Astrocyte (in vitro differentiated cells and primary cell): ENCODE results near the gene KCNC1.

Source experiments
- EZH2 ChIP-seq: IDR thresholded peaks from 2 replicates; pipeline ENCODE4 v1.6.1; 2012; ENCODE audit warnings: mild to moderate bottlenecking, low read length, inconsistent platforms; ENCODE audit not compliant: insufficient read depth
- TF ChIP-seq, protein P1 (sequence below): IDR thresholded peaks from 2 replicates; pipeline ENCODE4 v1.5.1; 2011; ENCODE audit warnings: low read depth, mild to moderate bottlenecking, inconsistent platforms, low read length, moderate library complexity; ENCODE audit not compliant: insufficient read depth

DNA sequence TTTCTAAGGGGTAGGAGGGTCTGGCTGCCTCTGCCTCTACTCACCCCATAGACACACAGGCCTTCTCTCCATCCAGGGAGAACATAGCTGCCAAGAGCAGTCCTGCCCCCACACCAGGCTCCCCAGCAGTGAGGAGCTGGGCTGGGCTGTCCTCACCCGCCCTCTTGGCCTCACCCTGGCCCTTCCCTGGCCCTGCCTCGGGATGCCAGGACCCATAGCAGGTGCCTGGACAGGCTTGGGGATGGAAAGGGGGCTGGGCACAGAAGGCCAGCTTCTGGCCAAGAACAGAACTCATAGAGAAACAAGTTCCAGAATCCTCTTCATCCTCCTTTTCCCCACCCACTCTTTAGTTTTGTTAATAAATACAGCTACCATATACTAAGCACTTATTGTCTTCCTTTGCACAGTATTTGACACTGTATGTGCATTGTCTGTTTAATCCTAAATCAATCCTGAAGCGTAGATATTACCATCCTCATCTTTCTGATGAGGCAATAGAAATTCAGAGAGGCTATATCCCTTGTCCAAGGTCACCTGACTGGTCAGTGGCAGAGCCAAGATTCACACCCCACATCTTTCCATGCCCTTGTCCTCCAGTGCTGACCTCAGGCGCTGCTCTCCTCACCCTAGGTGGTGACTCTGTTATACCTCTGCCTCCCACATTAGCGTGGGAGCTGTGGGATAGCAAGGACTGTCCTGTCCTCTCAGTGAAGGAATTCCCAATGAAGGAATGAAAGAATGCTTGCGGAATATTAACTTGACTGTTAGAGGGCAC, 37.2 kb upstream of the KCNC1 start:
- TF ChIP-seq, protein P1, sequence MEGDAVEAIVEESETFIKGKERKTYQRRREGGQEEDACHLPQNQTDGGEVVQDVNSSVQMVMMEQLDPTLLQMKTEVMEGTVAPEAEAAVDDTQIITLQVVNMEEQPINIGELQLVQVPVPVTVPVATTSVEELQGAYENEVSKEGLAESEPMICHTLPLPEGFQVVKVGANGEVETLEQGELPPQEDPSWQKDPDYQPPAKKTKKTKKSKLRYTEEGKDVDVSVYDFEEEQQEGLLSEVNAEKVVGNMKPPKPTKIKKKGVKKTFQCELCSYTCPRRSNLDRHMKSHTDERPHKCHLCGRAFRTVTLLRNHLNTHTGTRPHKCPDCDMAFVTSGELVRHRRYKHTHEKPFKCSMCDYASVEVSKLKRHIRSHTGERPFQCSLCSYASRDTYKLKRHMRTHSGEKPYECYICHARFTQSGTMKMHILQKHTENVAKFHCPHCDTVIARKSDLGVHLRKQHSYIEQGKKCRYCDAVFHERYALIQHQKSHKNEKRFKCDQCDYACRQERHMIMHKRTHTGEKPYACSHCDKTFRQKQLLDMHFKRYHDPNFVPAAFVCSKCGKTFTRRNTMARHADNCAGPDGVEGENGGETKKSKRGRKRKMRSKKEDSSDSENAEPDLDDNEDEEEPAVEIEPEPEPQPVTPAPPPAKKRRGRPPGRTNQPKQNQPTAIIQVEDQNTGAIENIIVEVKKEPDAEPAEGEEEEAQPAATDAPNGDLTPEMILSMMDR: no peak
- no peak for TF ChIP-seq EZH2
